LNCAP (cell line): ENCODE measurements around the gene FAM234A.

Source experiments
- TF ChIP-seq, protein P1 (sequence below): fragments of 450-650 bp; IDR thresholded peaks from 2 replicates; pipeline ENCODE4 v1.5.1; 2017; ENCODE audit warnings: mild to moderate bottlenecking

FAM234A gene

DNA sequence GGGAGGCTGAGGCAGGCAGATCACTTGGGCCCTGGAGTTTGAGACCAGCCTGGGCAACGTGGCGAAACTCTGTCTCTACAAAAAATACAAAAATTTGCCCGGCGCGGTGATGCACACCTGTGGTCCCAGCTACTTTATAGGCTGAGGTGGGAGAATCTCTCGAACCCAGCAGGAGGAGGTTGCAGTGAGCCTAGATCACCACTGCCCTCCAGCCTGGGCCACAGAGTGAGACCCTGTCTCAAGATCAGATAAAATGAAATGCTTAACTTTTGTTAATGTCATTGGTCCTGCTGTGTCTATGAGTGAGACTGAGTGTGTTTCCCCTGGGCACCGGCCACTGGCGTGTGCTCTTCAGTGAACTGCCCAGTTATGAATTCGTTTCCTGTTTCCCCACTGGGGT is 10.5 kb downstream of the FAM234A start:
- TF ChIP-seq, protein P1, sequence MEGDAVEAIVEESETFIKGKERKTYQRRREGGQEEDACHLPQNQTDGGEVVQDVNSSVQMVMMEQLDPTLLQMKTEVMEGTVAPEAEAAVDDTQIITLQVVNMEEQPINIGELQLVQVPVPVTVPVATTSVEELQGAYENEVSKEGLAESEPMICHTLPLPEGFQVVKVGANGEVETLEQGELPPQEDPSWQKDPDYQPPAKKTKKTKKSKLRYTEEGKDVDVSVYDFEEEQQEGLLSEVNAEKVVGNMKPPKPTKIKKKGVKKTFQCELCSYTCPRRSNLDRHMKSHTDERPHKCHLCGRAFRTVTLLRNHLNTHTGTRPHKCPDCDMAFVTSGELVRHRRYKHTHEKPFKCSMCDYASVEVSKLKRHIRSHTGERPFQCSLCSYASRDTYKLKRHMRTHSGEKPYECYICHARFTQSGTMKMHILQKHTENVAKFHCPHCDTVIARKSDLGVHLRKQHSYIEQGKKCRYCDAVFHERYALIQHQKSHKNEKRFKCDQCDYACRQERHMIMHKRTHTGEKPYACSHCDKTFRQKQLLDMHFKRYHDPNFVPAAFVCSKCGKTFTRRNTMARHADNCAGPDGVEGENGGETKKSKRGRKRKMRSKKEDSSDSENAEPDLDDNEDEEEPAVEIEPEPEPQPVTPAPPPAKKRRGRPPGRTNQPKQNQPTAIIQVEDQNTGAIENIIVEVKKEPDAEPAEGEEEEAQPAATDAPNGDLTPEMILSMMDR, result no peak

DNA sequence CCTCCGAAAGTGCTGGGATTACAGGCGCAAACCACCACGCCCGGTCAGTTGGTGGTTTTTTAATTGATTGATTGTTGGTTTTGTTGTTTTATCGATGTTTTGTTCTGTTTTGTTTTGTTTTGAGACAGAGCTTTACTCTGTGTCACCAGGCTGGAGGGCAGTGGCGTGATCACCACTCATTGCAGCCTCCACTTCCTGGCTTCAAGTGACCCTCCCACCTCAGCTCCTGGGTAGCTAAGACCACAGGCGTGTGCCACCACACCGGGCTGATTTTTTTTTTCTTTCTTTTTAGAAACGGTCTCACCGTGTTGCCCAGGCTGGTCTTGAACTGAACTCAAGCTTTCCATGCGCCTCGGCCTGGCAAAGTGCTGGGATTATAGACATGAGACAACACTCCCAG is 12.4 kb downstream of the FAM234A start:
- TF ChIP-seq, protein P1, result no peak

DNA sequence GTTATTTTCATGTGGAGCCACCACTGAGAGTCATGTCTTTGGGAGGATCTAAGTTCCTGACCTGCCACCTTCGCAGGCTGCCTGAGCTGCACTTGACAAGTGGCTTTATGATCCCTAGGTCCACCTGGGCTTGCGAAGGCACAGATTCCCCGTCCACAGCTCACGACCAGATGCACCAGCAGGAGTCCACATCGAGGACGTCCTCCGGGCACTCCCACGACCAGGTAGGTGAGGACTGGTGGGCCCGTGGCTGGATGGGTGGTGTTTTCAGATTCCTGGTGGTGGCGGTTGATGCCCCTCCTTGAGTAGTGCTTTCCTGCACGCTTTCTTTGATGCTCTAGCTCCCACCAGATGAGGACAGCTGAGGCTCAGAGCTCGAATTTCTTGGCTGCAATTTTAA is 14.8 kb downstream of the FAM234A start:
- TF ChIP-seq, protein P1, result no peak

DNA sequence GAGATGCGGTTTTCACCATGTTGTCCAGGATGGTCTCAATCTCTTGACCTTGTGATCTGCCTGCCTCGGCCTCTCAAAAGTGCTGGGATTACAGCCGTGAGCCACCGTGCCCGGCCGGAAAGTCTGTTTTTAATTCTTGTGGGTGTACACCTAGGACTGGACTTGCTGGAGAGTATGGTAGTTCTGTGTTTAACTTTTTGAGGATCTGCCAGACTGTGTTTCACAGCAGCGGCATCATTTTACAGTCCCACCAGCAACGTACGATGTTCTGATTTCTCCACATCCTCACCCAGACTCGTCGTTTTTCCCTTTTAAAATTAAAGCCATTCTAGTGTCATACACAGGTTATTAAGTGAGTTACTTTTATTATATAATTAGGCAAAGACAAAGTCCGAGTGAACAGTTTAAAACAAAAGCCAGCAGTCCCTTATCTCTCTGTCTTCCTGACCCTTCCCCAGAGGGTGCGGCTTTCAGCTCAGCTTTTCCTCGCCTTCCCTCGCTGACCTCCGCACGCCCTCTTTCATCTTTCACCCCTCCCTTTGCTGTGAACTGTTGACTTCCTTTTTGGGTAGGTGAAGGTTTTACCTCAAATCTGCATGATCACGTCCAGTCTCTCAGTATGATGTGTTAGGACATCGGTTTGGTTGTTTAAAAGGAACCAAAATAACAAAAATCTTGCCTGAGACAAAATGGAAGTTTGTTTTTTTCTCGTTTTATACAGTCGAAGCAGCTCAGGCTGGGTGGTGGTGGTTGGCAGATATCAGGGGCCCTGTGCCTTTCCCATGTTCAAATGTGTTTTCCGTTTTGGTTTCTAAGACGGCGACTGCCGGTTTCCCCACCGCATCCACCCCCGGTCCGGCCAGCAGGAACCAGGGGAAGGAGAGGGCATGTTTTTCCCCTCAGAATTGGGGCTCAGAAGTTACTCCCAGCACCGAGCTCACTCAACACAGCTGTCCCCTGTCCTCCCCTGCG is 18.0 kb downstream of the FAM234A start:
- TF ChIP-seq, protein P1, result no peak

DNA sequence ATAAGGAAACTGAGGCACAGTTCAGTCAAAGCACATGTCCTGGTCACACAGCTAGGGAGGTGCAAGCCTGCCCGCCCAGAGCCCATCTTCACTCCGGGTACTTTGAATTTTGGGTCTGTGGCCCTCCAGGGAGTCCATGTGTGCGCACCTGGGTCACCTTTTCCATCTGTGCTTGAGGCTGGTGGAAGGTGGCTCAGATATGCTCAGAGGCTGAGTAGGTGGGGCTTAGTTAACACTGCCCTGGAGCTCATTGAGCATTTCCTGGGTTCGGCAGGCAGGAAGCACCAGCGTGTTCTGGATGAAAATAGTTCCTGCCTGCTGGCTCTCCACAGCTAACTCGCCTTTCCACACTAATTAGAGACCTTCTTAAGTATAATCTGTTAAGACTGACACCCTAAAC is 19.2 kb downstream of the FAM234A start:
- TF ChIP-seq, protein P1, result no peak

DNA sequence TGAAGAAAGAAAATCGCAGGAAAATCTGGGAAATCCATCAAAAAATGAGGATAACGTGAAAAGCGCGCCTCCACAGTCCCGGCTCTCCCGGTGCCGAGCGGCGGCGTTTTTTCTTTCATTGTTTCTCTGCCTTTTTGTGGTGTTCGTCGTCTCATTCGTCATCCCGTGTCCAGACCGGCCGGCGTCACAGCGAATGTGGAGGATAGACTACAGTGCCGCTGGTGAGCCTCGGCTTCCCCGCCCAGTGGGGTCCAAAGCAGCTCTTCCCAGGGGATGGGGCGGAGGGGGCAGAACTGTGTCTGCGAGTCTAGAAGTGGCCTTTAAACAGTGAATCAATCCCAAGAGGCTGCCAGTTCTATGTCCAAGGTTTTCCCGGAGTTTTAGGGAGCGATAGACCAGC is 19.8 kb downstream of the FAM234A start:
- TF ChIP-seq, protein P1, result no peak

DNA sequence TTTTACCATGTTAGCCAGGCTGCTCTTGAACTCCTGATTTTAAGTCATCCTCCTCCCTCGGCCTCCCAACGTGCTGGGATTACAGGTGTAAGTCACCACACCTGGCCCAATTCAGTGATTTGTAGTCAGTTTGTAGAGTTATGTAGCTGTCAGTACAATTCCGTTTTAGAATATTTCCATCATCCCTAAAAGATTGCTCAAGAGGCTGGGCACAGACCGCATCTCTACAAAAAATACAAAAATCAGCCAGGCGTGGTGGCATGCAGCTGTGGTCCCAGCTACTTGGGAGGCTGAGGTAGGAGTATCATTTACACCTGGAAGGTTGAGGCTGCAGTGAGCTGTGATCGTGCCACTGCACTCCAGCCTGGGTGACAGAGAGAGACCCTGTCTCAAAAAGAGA is 20.6 kb downstream of the FAM234A start:
- TF ChIP-seq, protein P1, result no peak
